Fibroblast of skin of left quadriceps (primary cell): ENCODE data around the gene UVRAG.

Experiments
- DNase-seq, 2 experiments: peaks; one replicate each; pipeline ENCODE4 v3.0.0-alpha.2; 2013; ENCODE audit warnings: low read depth in 2 of 2

Gene UVRAG

GRCh38 chr11:75814677-75815344 is at the start of gene UVRAG:
TSS of gene UVRAG (plus strand) at chr11:75815210. CDS start at chr11:75815408, 198 bp downstream.
- peak; percentile 98 to 99 for DNase-seq

- DNase-seq = no peak
Measured at GRCh38 chr11:75766443-75767227, 48.4 kb upstream of the UVRAG start.

DNA sequence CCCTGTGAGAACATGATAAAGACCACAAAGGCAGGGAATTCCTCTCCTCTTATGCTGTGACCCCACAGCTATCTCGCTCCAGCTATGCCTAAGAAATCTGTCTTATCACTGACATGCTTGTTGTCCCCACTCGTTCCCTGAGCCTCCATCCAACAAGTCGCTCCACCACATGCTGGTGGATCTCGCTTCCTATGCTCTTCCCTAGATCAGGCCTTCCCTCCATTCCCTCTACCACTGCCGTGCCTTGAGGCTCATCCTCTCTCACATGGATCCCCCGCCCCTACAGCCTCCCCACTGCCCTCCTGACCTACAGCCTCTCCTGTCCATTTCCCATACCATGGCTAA is 47.8 kb upstream of the UVRAG start:
- no peak for DNase-seq

DNA sequence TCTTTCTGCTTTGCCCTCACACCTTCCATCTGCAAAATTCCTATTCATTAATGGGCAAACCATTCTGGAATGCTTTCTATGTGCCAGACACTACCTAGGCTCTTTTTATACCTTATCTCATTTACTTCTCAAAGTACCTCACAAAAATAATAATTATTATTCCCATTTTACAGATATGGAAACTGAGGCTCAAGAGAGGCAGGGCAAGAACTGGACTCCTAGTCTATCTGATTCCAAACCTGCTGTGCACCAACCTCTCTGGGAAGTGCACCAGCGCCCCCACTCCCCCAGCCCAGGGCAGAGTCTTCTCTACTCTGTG is 47.3 kb upstream of the UVRAG start:
- DNase-seq = no peak

DNA sequence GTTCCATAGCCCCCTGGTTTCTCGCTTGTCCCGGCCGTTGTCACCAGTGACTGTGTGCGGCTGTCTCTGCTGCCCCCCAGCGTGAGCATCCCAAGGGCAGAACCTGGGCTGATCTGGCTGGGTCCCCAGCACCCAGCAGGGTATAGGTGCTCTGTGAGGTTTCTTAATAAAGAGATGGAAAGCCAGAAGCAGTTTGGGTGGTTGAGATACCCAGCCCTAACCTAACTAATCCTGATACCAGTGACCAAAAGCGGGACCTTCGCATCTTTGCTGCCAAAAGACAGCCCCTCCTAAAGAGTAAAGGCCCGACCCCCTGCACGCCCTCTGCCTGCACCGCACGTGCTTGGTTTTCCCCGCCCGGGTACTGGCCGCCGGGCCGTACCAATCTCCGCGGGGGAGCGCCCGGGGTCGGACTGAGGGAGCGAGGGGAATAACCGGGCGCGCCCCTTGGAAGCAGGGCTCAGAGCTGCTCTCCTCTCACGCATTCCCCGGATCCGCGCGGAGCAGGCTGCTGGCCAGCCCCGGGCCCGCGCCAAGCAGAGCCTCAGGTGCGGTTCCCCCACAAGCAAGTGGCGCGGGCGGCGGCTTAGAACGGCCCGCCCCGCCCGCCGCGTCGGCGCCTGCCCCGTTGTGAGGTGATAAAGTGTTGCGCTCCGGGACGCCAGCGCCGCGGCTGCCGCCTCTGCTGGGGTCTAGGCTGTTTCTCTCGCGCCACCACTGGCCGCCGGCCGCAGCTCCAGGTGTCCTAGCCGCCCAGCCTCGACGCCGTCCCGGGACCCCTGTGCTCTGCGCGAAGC is 46.7 kb upstream of the UVRAG start, which contains the start of gene DGAT2:
TSS of gene DGAT2 (plus strand) at position 667 of the 797 bp plus-strand sequence. CDS start 214 bp downstream, outside the sequence.
- peak; percentile 32 to 41 for DNase-seq

GRCh38 chr11:75768909-75769771 is 45.9 kb upstream of the UVRAG start:
- no peak for DNase-seq

DNA sequence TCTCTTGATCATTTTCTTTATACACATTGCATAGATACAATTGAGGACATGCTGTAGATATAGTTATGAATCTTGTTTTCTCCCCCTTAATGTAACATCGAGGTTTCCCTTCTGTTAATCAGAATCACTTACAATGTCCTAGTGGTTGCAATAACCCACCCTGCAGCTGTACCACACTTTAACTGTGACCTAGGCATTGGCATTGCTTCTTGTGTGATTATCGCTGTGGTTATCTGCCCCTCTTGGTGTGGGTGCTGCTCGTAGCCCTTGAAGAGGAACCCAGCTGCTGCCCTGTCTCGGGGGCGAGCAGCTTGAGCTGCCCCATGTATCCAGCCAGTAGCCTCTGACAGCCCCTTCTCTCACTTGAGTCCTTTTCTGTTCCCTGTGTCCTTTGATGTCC is 44.9 kb upstream of the UVRAG start:
- DNase-seq = no peak

DNA sequence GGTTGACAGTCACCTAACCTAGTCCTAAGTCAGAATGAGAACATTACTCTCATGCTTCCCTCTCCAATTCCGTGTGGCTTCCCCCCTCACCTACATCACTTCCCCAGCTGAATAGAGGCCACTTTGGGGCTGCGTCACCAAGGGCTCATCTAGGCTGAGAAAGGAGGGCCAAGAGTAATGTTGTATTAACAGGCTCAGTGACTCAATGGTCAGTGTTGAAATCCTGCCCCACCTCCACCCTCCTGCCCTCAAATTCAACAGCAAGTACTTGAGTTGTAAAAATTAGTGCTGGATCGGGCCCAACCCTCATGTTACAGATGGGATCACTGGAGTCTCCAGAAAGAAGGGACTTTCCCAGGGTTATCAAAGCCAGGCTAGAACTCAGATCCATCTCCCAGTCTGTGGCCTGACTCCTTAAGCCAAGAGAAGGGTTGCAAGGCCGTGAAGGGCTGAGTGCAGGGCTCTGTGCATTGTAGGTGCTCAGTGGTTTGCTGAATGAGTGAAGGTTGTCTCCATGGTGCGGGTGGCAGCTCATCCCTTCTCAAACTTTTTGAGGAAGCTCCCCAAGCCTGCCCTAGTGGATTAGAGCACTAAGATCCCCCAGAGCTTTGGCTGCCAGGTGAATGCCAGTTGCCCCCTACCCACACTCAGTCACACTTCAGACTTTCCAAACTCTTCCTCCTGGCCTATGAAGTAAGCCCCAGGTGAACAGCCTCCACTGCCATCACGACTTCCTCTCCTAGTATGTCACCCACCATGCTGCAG is 43.2 kb upstream of the UVRAG start:
- DNase-seq = peak; percentile 10 to 16

GRCh38 chr11:75773595-75774353 is 41.2 kb upstream of the UVRAG start:
- no peak for DNase-seq

GRCh38 chr11:75775056-75775455 is 40.0 kb upstream of the UVRAG start:
- no peak for DNase-seq

DNA sequence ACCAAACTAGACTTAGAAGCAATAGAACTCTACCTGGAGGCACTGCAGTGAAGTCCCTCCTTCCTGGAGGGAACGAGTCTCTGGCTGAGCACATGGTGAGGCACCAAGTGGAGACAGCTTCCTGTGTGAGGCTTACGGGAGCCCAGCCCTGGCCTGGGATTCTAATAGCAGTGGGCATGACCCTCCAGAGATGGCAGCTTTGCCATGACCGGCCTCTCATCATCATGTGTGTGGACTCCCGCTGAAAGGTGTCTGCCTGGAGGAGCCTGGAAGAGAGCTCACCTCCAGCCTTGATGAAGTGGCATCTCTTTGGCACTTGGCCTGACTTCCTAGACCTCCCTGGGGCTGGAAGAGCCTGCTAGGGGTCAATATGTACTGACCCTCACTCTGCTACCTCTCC is 38.5 kb upstream of the UVRAG start:
- DNase-seq = no peak

DNA sequence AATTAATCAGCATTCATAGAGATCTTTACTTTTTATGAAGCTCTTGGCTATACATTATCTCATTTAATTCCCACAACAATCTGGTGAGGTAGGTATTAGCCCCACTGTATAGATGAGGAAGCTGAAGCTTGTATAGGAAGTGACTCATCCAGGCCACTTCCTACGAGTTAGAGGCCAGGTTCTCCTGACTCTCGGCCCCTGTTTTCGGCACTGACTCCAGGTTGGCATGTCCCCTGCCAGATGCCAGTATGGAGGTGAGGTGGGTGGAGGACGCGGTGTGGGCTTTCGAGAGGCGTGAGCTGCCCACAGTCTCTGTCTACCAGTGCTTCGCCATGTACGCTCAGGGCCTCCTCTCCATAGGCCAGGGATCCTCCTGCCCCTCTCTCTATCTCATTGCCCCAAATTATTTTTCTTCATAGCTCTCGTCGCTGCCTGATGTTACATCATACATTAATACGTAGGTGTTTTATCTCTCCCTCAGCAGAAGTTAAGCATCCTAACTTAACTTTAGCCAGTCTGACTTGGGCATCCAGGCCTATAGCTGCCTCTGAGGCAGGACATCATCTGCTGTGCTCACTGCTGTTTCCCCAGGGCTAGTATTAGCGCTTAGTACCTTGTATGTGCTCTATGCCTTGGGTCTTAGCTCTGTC is 37.4 kb upstream of the UVRAG start:
- no peak for DNase-seq

GRCh38 chr11:75778962-75779361 is 36.0 kb upstream of the UVRAG start:
- DNase-seq = no peak

- no peak for DNase-seq
Measured at GRCh38 chr11:75779960-75780359, 35.0 kb upstream of the UVRAG start.

- DNase-seq = no peak
Measured at GRCh38 chr11:75780888-75781287, 34.1 kb upstream of the UVRAG start.

DNA sequence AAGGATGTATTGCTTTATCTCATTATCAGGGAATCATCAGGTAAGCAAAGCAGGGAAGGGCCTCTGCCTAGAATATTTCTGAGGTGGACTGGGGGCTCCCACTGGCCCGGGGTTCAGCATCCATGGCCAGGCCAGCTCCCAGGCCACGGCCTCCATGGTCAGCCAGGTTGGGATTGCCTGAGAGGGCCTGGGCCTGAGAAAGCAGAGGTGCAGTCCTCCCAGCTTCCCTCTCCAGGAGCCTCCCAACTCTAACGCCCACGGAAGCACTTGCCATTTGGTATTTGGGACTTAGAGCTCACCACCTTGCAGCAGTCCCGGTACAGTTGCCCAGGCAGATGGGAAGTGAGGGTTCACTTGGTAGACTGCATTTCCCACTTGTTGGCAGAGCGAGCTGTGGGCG is 33.7 kb upstream of the UVRAG start:
- DNase-seq = no peak

GRCh38 chr11:75781831-75782230 is 33.2 kb upstream of the UVRAG start:
- no peak for DNase-seq

DNA sequence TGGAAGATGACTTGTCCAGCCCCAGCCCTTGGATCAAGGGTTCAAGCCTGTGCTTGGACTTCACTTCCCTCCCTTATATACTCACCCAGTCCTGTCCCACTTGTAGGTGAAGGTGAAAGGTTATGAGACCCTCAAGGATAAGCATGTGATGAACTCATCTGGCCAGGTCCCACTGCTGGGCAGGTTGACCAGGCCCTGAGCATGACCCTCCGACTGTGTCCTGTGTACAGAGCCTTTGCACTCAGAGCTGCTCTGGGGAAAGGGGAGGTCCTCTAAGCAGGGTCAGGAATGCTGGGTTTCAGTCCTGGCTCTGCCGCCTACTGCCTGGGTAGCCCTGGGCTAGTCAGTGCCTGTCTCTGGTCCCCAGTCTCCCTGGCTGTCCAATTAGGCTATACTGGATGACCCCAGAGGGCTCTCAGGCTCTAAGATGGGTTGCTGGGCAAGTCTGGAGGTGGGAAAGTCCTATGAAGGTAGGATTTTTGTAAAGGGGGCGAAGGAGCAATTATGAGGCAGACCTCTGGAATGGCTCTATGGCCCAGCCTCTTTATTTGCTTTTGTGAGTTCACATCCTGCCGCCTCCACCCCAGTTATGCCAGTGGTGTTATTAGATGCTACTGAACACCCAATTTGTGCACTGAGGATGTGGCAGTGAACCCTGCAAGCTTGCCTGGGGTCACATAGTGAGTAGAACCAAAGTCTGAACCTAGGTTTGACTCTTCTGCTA is 32.3 kb upstream of the UVRAG start:
- no peak for DNase-seq
